NCI-H2196 (cell line): ENCODE data around the gene IFT172.
"Not testable (repeated sequence)": the region's sequence is repeated elsewhere in the genome, so short reads cannot be mapped to it uniquely, and the experiment has no call there.

Experiments used
- DNase-seq: peaks from one replicate; lab custom pipeline; 2025; ENCODE audit not compliant: unreplicated experiment; lab: John Stamatoyannopoulos, UW

Gene IFT172

DNA sequence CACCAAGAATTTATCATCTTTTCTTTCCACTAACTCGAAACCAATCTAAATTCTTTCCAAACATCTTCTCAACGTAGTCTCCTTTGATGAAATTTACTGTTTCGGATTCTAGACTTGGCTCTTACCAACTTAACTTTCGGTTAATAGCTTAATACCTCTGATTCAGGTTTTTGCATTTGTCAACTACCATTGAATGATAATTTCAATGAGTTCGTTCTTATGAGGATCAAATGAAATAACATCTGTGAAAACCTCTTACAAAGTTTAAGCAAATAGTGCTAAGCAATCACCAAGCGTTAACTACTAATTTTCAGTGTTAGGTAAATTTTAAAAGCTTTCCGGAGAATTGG is 61.7 kb downstream of the IFT172 start:
- DNase-seq, result no peak

DNA sequence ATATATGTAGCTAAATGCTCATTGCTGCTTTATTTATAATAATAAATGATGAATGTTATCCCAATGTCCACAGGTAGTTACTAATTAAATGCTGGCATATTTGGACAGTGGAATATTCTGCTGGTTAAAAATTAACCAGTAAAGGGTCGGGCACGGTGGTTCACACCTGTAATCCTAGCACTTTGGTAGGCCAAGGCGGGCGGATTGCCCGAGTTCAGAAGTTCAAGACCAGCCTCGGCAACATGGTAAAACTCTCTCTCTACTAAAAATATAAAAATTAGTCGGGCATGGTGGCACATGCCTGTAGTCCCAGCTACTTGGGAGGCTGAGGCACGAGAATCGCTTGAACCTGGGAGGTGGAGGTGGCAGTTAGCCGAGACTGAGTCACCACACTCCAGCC is 64.5 kb downstream of the IFT172 start:
- DNase-seq, result not testable (repeated sequence)

DNA sequence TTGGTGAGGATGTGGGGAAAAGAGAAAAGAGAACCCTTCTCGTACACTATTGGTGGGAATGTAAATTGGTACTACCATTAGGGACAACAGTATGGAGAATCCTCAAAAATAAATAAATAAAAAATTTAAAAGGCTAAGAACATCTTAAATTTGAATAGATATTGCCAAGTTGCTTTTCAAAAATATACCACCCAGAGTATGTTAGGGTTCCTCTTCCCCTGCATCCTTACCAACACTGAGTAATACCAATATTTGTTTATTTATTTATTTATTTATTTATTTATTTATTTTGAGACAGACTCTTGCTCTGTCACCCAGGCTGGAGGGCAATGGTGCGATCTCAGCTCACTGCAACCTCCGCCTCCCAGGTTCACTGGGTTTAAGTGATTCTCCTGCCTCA is 66.6 kb downstream of the IFT172 start:
- no peak for DNase-seq

DNA sequence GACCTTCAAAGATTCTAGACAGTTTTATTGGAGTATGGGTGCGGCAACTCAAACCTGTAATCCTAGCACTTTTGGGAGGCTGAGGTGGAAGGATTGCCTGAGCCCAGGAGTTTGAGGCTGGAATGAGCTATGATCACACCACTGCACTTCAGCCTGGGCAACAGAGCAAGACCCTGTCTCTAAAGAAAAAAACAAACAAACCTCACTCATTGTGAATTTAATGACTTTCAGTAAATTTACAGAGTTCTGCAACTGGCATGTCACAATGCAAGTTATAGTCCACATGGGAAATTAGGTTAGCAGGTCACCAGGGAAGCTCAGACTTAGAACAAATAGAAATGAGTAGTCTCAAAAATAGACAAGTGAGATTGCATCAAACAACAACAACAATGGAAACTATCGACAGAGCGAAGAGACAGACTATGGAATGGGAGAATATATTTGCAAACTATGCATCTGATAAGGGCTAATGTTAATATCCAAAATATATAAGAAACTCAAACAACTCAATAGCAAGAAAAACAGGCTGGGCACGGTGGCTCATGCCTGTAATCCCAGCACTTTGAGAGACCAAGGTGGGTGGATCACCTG is 67.8 kb downstream of the IFT172 start:
- DNase-seq, result no peak

DNA sequence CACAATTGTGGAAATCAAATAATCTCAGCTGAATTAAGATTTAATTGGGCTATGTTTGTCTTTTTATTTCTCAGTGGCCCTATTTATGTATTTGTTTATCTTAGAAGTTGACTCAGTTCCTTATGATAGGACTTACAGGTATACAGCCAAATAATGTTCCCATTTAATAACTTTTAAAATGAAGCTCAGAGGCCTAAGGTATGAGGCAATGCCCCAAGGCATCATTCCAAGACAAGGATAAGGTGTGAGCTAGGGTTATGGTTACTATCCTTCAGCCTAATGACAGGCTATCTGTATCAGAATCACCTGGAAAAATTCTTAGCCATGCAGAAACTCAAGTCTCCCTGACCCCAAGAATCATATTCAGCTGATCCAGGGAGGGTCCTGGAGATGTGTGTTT is 68.5 kb downstream of the IFT172 start:
- no peak for DNase-seq

DNA sequence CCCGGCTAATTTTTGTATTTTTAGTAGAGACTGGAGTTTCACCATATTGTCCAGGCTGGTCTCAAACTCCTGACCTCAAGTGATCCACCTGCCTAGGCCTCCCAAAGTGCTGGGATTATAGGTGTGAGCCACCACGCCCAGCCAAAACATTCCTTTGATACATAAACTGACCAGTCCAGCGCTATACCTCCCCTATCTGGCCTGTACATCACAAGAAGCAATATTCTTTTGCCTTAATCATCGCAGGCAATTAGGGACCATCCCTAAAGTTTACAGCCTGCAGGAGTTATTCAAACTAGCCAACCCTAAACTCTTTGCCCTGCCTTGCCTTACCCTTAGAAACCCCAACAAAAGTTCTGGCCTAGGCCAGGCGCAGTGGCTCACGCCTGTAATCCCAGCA is 73.4 kb downstream of the IFT172 start:
- no peak for DNase-seq

DNA sequence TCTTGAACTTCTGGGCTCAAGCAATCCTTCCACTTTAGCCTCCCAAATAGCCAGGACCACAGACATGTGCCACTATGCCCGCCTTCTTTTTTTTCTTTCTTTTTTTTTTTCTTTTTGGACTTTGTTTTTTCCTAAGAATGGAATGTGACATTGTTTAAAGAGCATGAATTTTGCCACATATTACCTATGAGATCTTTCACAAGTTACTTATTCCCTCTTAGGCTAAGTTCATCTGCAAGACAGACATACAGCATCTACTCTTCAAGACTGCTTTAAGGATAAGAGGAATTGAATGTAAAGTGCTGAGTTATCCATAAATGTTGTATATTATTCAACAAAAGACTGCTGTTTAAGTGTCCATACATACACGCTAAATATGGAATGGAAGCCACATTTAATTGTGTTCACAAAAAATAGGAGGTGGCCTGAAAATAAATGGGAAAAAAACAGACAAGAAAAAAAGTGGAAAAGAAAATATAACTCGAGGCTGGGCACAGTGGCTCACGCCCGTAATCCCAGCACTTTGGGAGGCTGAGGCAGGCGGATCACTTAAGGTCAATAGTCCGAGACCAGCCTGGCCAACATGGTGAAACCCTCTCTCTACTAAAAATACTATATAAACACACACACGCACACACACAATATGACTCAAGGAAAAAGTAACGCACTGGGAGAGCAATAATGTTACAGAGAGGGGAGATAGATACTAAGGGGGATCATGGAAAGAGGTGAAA is 77.0 kb downstream of the IFT172 start:
- no peak for DNase-seq

DNA sequence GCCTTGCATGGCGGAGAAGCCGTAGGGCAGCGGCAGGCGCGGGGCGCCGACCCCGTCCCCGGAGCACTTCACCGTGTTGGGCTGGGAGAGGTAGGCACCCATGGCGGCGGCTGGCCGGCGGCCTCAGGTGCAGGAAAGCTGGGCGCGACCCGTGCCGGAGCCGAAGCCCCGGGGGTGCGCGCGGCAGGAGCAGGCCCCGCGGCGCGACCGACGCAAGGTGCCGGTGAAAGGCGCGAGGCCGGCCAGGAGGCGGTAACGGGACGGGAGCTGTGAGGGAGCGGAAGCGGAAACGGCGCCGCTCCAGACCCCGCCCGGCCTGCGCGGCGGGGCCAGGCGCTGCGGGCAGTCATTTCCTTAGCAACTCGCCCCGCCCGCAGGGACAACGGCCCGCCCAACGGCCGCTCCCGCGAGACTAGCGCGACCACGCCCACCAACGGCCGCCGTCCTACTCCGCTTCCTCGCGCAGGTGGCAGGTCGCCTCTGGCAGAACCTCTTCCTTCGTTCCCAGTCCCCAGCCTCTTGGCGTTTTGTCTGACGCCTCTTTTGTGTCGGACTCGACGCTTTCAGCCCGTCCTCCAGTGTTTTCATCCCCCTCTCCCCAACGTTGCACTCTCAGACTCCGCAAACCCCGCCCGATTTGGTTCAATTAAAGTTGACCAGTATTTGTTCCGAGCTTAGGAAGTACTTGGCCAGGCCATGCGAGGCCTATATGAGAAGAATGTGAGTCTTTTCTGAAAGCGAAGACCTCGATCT is 80.0 kb downstream of the IFT172 start, which contains the start of gene PPM1G:
PPM1G (minus strand) TSS at position 271 of the 753 bp plus-strand sequence; CDS start at position 102, 169 bp downstream.
- DNase-seq, result peak; percentile 98

DNA sequence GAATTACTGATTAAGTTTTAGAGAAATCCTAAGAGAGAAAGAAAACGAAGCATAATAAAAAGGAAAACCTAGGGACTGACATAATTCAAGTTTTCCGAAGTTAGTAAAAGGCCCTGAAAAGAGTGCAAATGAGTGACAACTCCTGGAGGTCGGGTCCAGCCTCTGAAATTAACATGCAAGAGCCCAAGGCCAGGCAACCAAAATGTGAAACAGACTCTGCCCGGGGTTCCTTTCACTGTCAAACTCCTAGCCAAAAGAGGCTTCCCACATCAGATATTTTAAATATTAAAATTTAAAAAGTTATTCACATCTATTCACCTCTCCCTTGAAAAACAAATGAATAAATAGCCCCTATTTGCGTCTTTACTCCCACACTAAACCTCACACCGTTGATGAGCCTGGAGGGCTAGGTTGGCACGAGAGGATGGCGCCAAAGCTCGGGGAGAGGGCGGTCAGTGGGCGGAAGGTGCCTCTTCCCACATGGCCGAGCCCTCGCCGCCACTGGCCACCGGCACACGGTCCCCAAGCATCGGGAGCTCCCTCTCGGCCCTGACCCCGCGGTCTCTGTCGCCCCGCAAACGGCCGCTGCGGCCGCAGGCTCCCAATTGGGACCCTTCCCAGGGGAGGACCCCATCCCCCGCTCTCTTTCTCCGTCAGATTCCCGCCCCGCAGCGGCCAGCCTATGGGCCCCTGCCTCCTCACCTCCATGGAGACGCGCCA is 80.8 kb downstream of the IFT172 start:
- DNase-seq, result no peak

DNA sequence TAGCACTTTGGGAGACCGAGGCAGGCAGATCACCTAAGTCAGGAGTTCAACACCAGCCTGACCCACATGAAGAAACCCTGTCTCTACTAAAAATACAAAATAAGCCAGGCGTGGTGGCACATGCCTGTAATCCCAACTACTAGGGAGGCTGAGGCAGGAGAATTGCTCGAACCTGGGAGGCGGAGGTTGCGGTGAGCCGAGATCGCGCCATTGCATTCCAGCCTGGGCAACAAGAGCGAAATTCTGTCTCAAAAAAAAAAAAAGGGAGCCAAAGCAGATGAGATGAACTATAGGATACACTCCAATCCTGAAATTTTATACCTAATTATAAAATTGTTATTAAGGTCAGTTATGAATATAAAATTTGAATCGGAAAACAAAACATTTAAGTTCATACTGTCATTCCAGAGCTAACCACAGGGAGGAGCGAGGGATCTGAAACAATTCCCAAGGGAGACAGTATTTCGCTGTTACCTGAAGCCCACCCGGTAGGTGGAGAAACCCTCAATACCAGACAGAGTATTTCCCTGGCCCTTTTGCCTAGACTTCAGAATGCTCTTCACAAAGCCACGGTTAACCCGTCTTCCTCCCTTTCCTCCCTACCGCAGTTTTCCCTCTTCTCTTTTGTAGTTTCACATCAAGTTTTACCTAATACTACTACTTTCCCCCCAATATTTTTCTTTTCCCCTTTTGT is 81.6 kb downstream of the IFT172 start:
- peak; percentile 32 for DNase-seq

DNA sequence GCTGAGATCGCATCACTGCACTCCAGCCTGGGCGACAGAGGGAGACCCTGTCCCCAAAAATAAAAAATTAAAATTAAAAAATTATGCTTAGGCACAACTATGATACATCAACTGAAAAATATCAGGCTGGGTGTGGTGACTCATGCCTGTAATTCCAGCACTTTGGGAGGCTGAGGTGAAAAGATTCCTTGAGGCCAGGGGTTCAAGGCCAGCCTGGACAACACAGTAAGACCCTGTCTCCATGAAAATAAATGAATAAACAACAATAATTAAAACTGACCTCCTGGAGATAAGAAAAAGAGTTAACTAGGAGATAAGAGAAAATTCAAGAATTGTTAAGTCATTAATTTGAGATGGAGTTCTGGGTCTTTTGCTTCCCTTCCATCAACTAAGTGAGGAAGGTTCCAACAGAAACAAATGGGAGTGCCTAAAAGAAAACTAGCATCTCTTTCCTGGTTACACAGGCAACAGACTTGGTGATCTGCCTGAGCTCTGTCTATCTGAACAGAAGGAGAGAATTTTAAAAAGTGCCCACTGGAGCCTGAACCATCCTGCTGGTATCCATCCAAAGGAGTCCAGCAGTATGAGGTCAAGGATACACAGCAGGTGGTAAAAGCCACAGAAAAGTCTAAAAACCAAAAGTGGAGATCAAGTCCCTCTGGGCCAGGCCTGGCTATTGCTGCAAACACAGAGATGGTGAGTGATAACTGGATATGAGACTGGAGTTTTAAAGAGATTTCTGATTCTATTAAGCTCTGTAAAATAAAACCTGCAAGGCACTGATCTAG is 89.0 kb downstream of the IFT172 start:
- no peak for DNase-seq

DNA sequence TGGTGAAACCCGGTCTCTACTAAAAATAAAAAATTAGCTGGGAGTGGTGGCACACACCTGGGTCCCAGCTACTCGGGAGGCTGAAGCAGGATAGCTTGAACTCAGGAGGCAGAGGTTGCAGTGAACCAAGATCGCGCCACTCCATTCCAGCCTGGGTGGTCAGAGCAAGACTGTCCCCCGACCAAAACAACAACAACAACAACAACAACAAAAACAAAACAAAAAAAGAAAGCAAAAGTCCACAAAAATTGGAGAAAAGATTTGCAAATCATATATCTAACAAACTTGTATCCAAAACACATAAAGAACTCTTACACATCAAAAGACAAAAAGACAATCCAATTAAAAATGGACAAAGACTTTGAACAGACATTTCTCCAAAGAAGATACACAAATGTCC is 90.6 kb downstream of the IFT172 start:
- no peak for DNase-seq
